H1 (cell line): ENCODE data around the gene ATG9B. TPM values are rescaled to one million over a fixed set of nuclear protein-coding genes. Genes with fewer than 3 reads are reported as not detected.
A peak's percentile ranks its signal among the peaks of the same experiment; 100 is the strongest.

Experiments used
- CTCF ChIA-PET: fragments of 300-600 bp; sonication (Branson Sonifier 250); formaldehyde crosslinking; loops from one replicate; lab custom pipeline; 2021; ENCODE audit not compliant: partially characterized antibody; lab: Charles Lee
- POLR2A ChIA-PET: fragments of 300-600 bp; sonication (Branson Sonifier 250); formaldehyde crosslinking; loops from one replicate; lab custom pipeline; 2021; ENCODE audit warnings: inconsistent platforms; ENCODE audit not compliant: partially characterized antibody; lab: Charles Lee
- DNase-seq, 2 experiments: peaks; one replicate each; pipeline versions ENCODE4 v3.0.0 to v3.0.0-alpha.2; 2010 to 2022; ENCODE audit warnings: low spot score in 2 of 2, low read depth in 1 of 2, mixed read lengths in 1 of 2
- FAIRE-seq: peaks from 2 replicates; lab custom pipeline; 2011; peaks lifted over from hg19 to GRCh38; lab: Jason Lieb, UNC
- H2AFZ ChIP-seq: 2 replicates; pipeline ENCODE4 v1.8.1; 2012; ENCODE audit warnings: low read length, inconsistent platforms
- H2AK5ac ChIP-seq: 2 replicates; pipeline ENCODE4 v1.6.1; 2013; ENCODE audit warnings: low read depth, low read length
- H2BK120ac ChIP-seq: replicated peaks from 2 replicates; pipeline ENCODE3; 2013; ENCODE audit warnings: low read depth, low read length, inconsistent platforms
- H2BK12ac ChIP-seq: 2 replicates; pipeline ENCODE4 v1.6.1; 2013; ENCODE audit warnings: low read depth, low read length
- H2BK15ac ChIP-seq: 2 replicates; pipeline ENCODE4 v1.6.1; 2013; ENCODE audit warnings: low read length
- H2BK20ac ChIP-seq: 2 replicates; pipeline ENCODE4 v1.6.1; 2013; ENCODE audit warnings: low read length
- H2BK5ac ChIP-seq: 2 replicates; pipeline ENCODE4 v1.6.1; 2013; ENCODE audit warnings: low read depth, low read length
- H3K14ac ChIP-seq: 2 replicates; pipeline ENCODE4 v1.6.1; 2013; ENCODE audit warnings: inconsistent platforms; ENCODE audit not compliant: insufficient read length
- H3K18ac ChIP-seq: 2 replicates; pipeline ENCODE4 v1.6.1; 2013; ENCODE audit warnings: low read length; ENCODE audit errors: extremely low read depth
- H3K23ac ChIP-seq: 2 replicates; pipeline ENCODE4 v1.6.1; 2013; ENCODE audit warnings: inconsistent platforms; ENCODE audit not compliant: insufficient read length
- H3K23me2 ChIP-seq: 2 replicates; pipeline ENCODE4 v1.6.1; 2013; ENCODE audit warnings: low read depth, low read length
- H3K27ac ChIP-seq: 2 replicates; pipeline ENCODE4 v1.6.1; 2011; ENCODE audit warnings: low read depth, low read length, inconsistent platforms
- H3K27me3 ChIP-seq, 4 experiments: replicated peaks in 1 of 4; 1 replicate in 1 of 4; 2 replicates in 3 of 4; pipeline versions ENCODE4 v1.6.1 to v1.8.1; 2011 to 2013; ENCODE audit warnings: low read length in 3 of 4, mild to moderate bottlenecking in 3 of 4, inconsistent platforms in 2 of 4, mixed read lengths in 2 of 4, moderate library complexity in 1 of 4; ENCODE audit not compliant: control insufficient read depth in 3 of 4, insufficient read depth in 3 of 4; ENCODE audit errors: extremely low read depth in 1 of 4
- H3K36me3 ChIP-seq, 4 experiments: 2 replicates each; pipeline versions ENCODE4 v1.6.1 to v1.8.1; 2011 to 2013; ENCODE audit warnings: mild to moderate bottlenecking in 4 of 4, low read length in 3 of 4, moderate library complexity in 2 of 4, control low read depth in 1 of 4, inconsistent platforms in 1 of 4; ENCODE audit not compliant: insufficient read depth in 4 of 4, control insufficient read depth in 2 of 4
- H3K4ac ChIP-seq: replicated peaks from 2 replicates; pipeline ENCODE3; 2013; ENCODE audit warnings: low read length, low read depth, mixed read lengths, inconsistent platforms; ENCODE audit not compliant: insufficient read length
- H3K4me1 ChIP-seq, 4 experiments: replicated peaks in 1 of 4; 1 replicate in 1 of 4; 2 replicates in 3 of 4; pipeline versions ENCODE4 v1.6.1 to v1.8.1; 2011 to 2013; ENCODE audit warnings: low read length in 3 of 4, inconsistent platforms in 2 of 4, mixed read lengths in 1 of 4; ENCODE audit not compliant: insufficient read depth in 4 of 4, control insufficient read depth in 3 of 4
- H3K4me2 ChIP-seq, 2 experiments: 2 replicates each; pipeline versions ENCODE4 v1.6.1 to v1.8.1; 2011 to 2013; ENCODE audit warnings: low read depth in 2 of 2, low read length in 2 of 2, control low read depth in 1 of 2, inconsistent platforms in 1 of 2, mild to moderate bottlenecking in 1 of 2; ENCODE audit not compliant: insufficient read depth in 1 of 2
- H3K4me3 ChIP-seq, 4 experiments: fragments of 200-600, 300-600 bp in 1 of 4; sonication (generic), shearing (Covaris generic), sonication (Bioruptor Twin) in 1 of 4; 2 replicates each; pipeline versions ENCODE4 v1.5.1 to v1.8.1; 2011 to 2016; ENCODE audit warnings: low read length in 4 of 4, low read depth in 3 of 4, control low read depth in 2 of 4, inconsistent platforms in 2 of 4, mild to moderate bottlenecking in 2 of 4, mixed read lengths in 1 of 4, moderate library complexity in 1 of 4; ENCODE audit not compliant: insufficient read depth in 2 of 4; ENCODE audit errors: extremely low read depth in 1 of 4
- H3K56ac ChIP-seq: replicated peaks from 2 replicates; pipeline ENCODE3; 2013; ENCODE audit warnings: low read depth, mild to moderate bottlenecking, mixed read lengths, low read length, inconsistent platforms; ENCODE audit not compliant: insufficient read length
- H3K79me1 ChIP-seq: 2 replicates; pipeline ENCODE4 v1.6.1; 2013; ENCODE audit warnings: low read depth, low read length, control low read depth
- H3K79me2 ChIP-seq, 2 experiments: 2 replicates each; pipeline versions ENCODE4 v1.6.1 to v1.8.1; 2012 to 2013; ENCODE audit warnings: low read length in 2 of 2, mild to moderate bottlenecking in 2 of 2, inconsistent platforms in 1 of 2; ENCODE audit not compliant: insufficient read depth in 2 of 2, control insufficient read depth in 1 of 2
- H3K9ac ChIP-seq, 4 experiments: replicated peaks in 1 of 4; 1 replicate in 1 of 4; 2 replicates in 3 of 4; pipeline versions ENCODE4 v1.6.1 to v1.8.1; 2011 to 2013; ENCODE audit warnings: low read depth in 3 of 4, low read length in 3 of 4, control low read depth in 2 of 4, mild to moderate bottlenecking in 2 of 4, moderate library complexity in 2 of 4, inconsistent platforms in 1 of 4; ENCODE audit errors: extremely low read depth in 1 of 4
- H3K9me3 ChIP-seq, 2 experiments: 2 replicates each; pipeline versions ENCODE4 v1.6.1 to v1.8.1; 2012 to 2013; ENCODE audit warnings: mild to moderate bottlenecking in 2 of 2, moderate library complexity in 2 of 2, control low read depth in 1 of 2, inconsistent platforms in 1 of 2, low read depth in 1 of 2, low read length in 1 of 2, mixed read lengths in 1 of 2; ENCODE audit not compliant: insufficient read depth in 2 of 2
- H4K20me1 ChIP-seq, 2 experiments: replicated peaks in 1 of 2; 2 replicates each; pipeline versions ENCODE3 to v1.8.1; 2011 to 2013; ENCODE audit warnings: inconsistent platforms in 2 of 2, low read length in 2 of 2, mild to moderate bottlenecking in 1 of 2; ENCODE audit not compliant: insufficient read depth in 2 of 2, control insufficient read depth in 1 of 2
- H4K5ac ChIP-seq: 2 replicates; pipeline ENCODE4 v1.6.1; 2013; ENCODE audit warnings: low read length, low read depth, mixed read lengths, inconsistent platforms; ENCODE audit not compliant: insufficient read length
- H4K8ac ChIP-seq: 2 replicates; pipeline ENCODE4 v1.8.0; 2013; ENCODE audit warnings: mild to moderate bottlenecking, moderate library complexity, low read length, inconsistent platforms; ENCODE audit not compliant: insufficient read depth; ENCODE audit errors: extremely low read depth
- H4K91ac ChIP-seq: replicated peaks from 2 replicates; pipeline ENCODE3; 2013; ENCODE audit warnings: low read length, mixed read lengths, inconsistent platforms; ENCODE audit not compliant: insufficient read length
- CHD1 ChIP-seq: IDR thresholded peaks from 2 replicates; pipeline ENCODE4 v1.6.1; 2012; ENCODE audit warnings: low read depth, low read length, improper control_type of control experiment
- CTBP2 ChIP-seq: IDR thresholded peaks from 2 replicates; pipeline ENCODE4 v1.7.0; 2011; ENCODE audit warnings: borderline replicate concordance, mild to moderate bottlenecking, moderate library complexity, mixed read lengths, low read length; ENCODE audit not compliant: insufficient read depth, insufficient read length
- EGR1 ChIP-seq: IDR thresholded peaks from 2 replicates; pipeline ENCODE4 v1.6.1; 2011; ENCODE audit warnings: low read depth, low read length, borderline replicate concordance
- FOSL1 ChIP-seq: IDR thresholded peaks from 2 replicates; pipeline ENCODE4 v1.6.1; 2011; ENCODE audit warnings: mild to moderate bottlenecking, low read depth, low read length, moderate library complexity; ENCODE audit not compliant: insufficient read depth
- JUND ChIP-seq: IDR thresholded peaks from 2 replicates; pipeline ENCODE4 v1.6.1; 2011; ENCODE audit warnings: mild to moderate bottlenecking, improper control_type of control experiment, low read length
- NANOG ChIP-seq: IDR thresholded peaks from 2 replicates; pipeline ENCODE4 v1.6.1; 2011; ENCODE audit warnings: low read length, low read depth, mild to moderate bottlenecking, inconsistent platforms; ENCODE audit not compliant: insufficient read depth, poor library complexity, severe bottlenecking
- TAF1 ChIP-seq: IDR thresholded peaks from 2 replicates; pipeline ENCODE4 v1.6.1; 2011; ENCODE audit warnings: mild to moderate bottlenecking, low read depth, low read length
- TBP ChIP-seq: IDR thresholded peaks from 2 replicates; pipeline ENCODE4 v1.6.1; 2011; ENCODE audit warnings: low read depth, low read length, improper control_type of control experiment
- YY1 ChIP-seq: IDR thresholded peaks from 2 replicates; pipeline ENCODE4 v1.6.1; 2011; ENCODE audit warnings: low read depth, mild to moderate bottlenecking, low read length
- WGBS, 2 experiments: shearing (Covaris generic) in 1 of 2; methylation state at CpG; one replicate each; pipeline versions ENCODE4 v1.1.6 to v1.1.7; 2013 to 2015; ENCODE audit warnings: low lambda C conversion rate in 2 of 2, mixed read lengths in 2 of 2, inconsistent platforms in 1 of 2, low coverage in 1 of 2, missing lambda C conversion rate in 1 of 2; ENCODE audit not compliant: insufficient replicate concordance in 2 of 2, insufficient coverage in 1 of 2, insufficient read length in 1 of 2; ENCODE audit errors: extremely low coverage in 1 of 2, missing lambda C conversion rate in 1 of 2; 5-methylcytosine and 5-hydroxymethylcytosine counted together
- polyA plus RNA-seq, 7 experiments: library from polyadenylated mRNA; depleted of rRNA in 3 of 7; stranded (reverse) in 5 of 7; unstranded in 2 of 7; fragments of >200 nt in 5 of 7; fragments of 200-250 nt in 2 of 7; gene quantifications; 1 replicate in 5 of 7; 2 replicates in 1 of 7; 4 replicates in 1 of 7; pipeline versions ENCODE4 v1.2.1 to v1.2.3, GENCODE V29; 2011 to 2013; ENCODE audit warnings: missing spikeins in 2 of 7, mixed read lengths in 2 of 7
- total RNA-seq: library from RNA; stranded (reverse); fragmentation: NEBNext Ultra II Directional; extraction: Animal tissue kit (Norgen Biotek cat#: 25700); gene quantifications from 2 replicates; pipeline ENCODE4 v1.2.1, GENCODE V29; 2021
- TF ChIP-seq, protein P1 (sequence below), 3 experiments: IDR thresholded peaks; 1 replicate in 2 of 3; 2 replicates in 1 of 3; pipeline versions ENCODE4 v1.5.1 to v1.6.1; 2011; ENCODE audit warnings: low read length in 3 of 3, mild to moderate bottlenecking in 3 of 3, inconsistent platforms in 2 of 3, low read depth in 1 of 3, moderate library complexity in 1 of 3; ENCODE audit not compliant: insufficient read depth in 1 of 3; ENCODE audit errors: control extremely low read depth in 1 of 3

Gene ATG9B
- total and polyA plus RNA-seq, 2 of the 8 experiments (the other 6 are each of a cell fraction or from before 2014, with no cell fraction given), result 1.4 to 2.3 TPM

DNA sequence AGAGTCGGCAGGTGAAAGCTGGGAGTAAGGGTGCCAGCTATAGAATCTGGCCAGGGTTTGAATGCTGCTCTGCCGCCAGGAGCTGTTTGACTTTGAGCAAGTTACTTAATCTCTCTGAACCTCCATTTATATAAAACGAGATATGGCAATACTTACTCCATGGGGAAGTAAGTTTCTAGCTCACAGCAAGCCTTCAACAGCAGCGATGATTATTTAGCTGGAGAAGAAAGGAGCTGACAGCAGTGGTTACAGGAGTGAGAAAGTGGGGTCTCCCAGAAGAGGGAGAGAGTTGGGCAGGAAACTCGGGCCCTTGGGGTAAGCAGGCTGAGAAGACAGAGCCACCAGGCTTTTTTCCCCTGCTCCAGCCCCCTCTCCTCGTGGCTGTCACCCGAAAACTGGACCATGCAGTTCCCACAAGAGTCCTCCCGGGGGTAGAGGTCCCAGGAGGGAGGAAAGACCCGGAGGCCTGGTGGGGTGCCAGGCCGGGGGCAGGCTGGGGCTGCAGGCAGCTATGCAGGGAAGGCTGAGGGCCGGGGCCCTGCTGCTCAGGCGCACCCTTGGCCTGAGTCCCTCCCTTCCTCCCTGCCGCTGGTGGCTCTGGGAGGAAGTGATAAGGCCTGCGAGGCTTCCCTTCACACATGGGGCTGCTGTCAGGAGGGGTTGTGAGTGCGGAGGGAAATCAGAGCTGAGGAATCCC is 30.0 kb downstream of the ATG9B start:
- Histone ChIP-seq H3K4ac (no peak overlapping the region), H3K9me3 (no peaks in the 10 kb centered on the region), H3K27ac (no peak overlapping the region), H3K23ac (no peak overlapping the region), H2BK12ac (no peak overlapping the region), H4K20me1 (no peaks in the 10 kb centered on the region), H3K36me3 (no peaks in the 10 kb centered on the region), H3K56ac (no peak overlapping the region), H3K9ac (no peak overlapping the region), H3K4me3 (no peak overlapping the region), H4K91ac (peak overlapping the region; percentile 49), H3K23me2 (no peaks in the 10 kb centered on the region), H2AK5ac (no peak overlapping the region), H2BK5ac (peak overlapping the region; percentile 52; the same call in 1 of the 2 replicates), H3K27me3 (no peaks in the 10 kb centered on the region), H3K79me2 (no peaks in the 10 kb centered on the region), H3K79me1 (no peaks in the 10 kb centered on the region), H3K14ac (no peak overlapping the region), H4K5ac (no peak overlapping the region), H2BK20ac (peak overlapping the region; percentile 80; the same call in 1 of the 2 replicates), H2AFZ (no peak overlapping the region), H2BK120ac (no peak overlapping the region), H3K4me2 (no peak overlapping the region), H3K4me1 (peaks cover 4 to 23% (median 14%) of the 10 kb centered on the region in 4 experiments), H2BK15ac (0 out of 2 replicates have a peak overlapping the region, but pooled peaks have one; percentile 18), H4K8ac (no peak overlapping the region; the same call in 1 of the 2 replicates), H3K18ac (no peak overlapping the region)
- DNase-seq (no peak), FAIRE-seq (no peak)
- POLR2A ChIA-PET, result interaction anchor here (0.6 to 2.0 kb wide), 5 partner anchors 10 to 25 kb away, joined by 3 to 9 read pairs (median 3); no protein-coding TSS in a partner anchor
- WGBS, 2 experiments, result 91% methylated on average over 10 of the region's 15 CpGs; no CpG with 5 or more reads in 1 of the 2 experiments
- CTCF ChIA-PET, result interaction anchor here (0.6 to 7.6 kb wide), 14 partner anchors 8 to 767 kb away, joined by 3 to 142 read pairs (median 6); no protein-coding TSS in a partner anchor
- TF ChIP-seq TBP (no peak), FOSL1 (no peak), JUND (no peak), NANOG (no peak), TAF1 (no peak), YY1 (no peak), CTBP2 (no peak), EGR1 (no peak), CHD1 (no peak)
- TF ChIP-seq, protein P1, sequence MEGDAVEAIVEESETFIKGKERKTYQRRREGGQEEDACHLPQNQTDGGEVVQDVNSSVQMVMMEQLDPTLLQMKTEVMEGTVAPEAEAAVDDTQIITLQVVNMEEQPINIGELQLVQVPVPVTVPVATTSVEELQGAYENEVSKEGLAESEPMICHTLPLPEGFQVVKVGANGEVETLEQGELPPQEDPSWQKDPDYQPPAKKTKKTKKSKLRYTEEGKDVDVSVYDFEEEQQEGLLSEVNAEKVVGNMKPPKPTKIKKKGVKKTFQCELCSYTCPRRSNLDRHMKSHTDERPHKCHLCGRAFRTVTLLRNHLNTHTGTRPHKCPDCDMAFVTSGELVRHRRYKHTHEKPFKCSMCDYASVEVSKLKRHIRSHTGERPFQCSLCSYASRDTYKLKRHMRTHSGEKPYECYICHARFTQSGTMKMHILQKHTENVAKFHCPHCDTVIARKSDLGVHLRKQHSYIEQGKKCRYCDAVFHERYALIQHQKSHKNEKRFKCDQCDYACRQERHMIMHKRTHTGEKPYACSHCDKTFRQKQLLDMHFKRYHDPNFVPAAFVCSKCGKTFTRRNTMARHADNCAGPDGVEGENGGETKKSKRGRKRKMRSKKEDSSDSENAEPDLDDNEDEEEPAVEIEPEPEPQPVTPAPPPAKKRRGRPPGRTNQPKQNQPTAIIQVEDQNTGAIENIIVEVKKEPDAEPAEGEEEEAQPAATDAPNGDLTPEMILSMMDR (IDR thresholded peaks at IDR 0.05; ENCODE audit: control extremely low read depth in 1 of 3, insufficient read depth in 1 of 3, low read depth in 1 of 3, low read length in 3 of 3), result no peak
